HG02763 (cell line): ENCODE results near the gene TAP1.

Source experiments
- ATAC-seq: cut with Tn5 transposase; IDR thresholded peaks from one replicate; pipeline ENCODE4 v1.9.1; 2021; ENCODE audit warnings: mild to moderate bottlenecking, moderate library complexity; ENCODE audit not compliant: unreplicated experiment

TAP1 gene

DNA sequence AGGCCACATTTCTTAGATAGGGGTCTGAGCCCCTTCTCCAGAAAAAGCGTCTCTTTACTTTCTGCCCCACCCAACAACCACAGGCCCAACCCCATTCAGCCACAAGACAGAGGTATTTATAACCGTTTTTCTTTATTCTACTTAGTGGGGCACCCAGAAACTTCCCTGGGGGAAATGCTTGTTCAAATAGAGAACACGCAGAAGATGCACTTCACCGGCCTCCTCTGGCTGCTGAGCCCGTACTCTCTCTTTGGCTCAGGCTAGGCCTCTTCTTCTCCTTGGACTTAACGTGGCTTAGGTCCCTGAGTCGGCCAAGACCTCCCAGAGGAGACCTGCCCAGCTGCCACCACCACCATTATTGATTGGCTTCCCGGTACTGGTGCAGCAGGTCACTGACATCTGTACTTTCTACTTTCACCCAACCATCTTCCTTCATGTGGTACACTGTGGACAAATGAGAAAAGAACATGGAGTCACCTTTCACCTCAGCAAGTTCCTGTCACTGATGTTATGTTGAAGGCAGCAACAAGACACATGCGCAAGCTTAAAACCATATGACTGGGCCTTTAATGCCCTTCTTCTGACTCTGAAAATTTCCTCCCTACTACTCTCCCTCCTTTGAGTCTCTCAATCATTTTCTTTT, 12.8 kb downstream of the TAP1 start:
- no peak for ATAC-seq

GRCh38 chr6:32839356-32839755, 14.1 kb downstream of the TAP1 start:
- ATAC-seq, result no peak

DNA sequence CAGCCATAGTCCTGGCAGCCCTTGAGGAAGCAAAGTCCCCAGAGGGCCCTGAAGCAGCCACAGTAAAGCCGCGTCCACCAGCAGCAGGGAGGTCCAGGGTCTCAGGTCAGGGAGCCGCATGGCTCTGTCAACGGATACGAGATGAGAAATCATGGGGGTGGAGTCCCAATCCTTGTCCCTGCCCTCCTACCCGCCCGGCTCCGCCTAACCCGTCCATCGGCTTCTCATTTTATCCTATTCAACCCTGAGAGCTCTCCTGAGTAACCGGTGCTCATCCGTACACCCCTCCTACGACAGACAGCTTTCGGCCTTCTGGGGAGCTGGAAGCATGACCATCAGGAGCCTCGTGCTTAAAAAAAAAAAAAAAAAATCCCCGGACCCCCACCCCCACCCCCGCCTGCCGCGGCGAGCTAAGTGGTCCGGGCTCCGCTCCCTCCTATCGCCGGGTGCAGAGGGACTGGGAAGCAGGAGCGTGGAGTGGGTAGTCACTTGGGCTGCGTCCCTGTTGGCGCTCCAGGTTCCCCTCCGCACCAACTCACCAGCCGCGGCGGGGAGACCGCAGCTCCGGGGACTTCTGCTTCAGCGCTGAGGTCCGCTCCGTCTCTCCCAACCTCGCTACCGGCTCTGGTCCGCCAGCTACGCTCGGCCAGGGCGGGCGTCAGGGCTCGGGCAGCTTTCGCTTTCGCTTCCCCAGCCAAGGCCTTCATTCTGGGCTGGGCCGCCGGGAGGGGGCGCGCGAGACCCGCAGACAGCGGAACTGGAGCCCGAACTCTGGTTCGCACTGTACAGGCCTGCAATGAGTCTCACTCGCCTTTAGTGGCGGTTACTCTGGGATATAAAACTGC, 15.2 kb downstream of the TAP1 start, which contains the start of gene TAP2:
Gene TAP2, minus strand, starts transcription at position 626 of the 845 bp plus-strand sequence. Its CDS starts 506 bp downstream, at position 120.
- peak; percentile 64 for ATAC-seq

DNA sequence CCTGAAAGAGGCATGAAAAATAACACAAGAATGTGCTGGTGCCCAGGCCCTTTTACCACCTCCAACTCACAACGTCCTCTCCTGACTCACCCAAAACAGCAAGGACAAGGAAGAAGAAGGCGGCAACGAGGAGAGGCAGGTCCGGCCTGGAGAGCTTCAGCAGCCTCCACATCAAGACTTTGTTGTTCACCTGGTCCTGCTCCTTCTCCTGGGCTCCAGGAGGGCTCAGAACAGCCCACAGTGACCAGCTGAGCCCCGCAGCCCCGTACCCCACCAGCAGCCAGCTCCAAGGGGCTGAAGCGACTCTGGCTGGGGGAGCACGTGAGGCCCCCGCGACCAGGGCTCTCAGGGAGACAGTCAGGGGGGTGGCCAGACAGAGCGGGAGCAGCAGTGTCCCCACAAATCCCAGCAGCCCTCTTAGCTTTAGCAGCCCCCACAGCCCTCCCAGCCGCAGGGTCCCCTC, 15.8 kb downstream of the TAP1 start:
- no peak for ATAC-seq

GRCh38 chr6:32836873-32837272, 16.6 kb downstream of the TAP1 start:
- no peak for ATAC-seq

GRCh38 chr6:32835167-32835893, 18.2 kb downstream of the TAP1 start:
- ATAC-seq, result no peak

DNA sequence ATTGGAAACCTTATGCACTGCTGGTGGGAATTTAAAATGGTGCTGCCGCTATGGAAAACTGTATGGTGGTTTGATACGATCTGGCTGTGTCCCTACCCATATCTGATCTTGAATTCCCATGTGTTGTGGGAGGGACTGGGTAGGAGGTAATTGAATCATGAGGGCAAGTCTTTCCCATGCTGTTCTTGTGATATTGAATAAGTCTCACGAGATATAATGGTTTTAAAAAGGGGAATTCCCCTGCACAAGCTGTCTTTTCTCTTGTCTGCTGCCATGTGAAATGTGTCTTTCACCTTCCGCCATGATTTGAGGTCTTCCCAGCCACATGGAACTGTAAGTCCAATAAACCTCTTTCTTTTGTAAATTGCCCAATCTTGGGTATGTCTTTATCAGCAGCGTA, 19.8 kb downstream of the TAP1 start:
- ATAC-seq, result no peak

DNA sequence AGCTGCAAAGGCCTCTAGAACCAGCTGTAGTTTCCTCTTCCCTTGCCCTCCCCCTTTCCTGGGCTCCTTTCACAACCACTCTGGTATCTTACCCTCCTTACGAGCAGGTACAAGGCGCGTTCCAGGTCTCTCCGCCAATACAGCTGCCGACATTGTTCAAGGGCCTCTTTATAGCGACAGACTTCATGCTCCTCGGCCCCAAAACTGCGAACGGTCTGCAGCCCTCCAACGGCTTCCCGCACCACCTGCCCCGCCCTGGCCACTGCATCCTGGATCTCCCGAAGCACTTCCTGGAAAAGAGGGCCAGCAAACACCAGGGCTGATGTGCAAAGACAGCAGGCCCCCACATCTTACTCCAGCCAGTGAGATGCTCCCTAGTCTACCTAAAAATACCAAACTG, 21.0 kb downstream of the TAP1 start:
- ATAC-seq, result no peak

DNA sequence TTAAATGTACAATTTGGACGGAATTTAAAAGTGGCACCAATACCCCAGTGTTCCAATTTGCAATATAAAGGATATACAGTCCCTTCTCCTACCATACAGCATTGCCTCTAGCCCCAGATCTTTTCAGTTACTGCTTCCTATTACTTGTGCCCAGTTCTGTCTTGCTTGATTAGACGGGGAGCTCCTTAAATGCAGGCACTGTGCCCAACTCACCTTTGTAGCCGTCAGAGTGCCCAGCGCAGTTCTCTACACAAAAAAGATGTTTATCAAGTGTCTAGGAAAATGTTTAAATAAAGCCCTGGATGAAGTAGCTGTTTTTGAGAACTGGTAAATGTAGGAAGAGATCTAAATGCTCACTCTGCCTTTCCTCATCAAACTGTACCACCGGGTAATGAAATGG, 22.6 kb downstream of the TAP1 start:
- no peak for ATAC-seq

DNA sequence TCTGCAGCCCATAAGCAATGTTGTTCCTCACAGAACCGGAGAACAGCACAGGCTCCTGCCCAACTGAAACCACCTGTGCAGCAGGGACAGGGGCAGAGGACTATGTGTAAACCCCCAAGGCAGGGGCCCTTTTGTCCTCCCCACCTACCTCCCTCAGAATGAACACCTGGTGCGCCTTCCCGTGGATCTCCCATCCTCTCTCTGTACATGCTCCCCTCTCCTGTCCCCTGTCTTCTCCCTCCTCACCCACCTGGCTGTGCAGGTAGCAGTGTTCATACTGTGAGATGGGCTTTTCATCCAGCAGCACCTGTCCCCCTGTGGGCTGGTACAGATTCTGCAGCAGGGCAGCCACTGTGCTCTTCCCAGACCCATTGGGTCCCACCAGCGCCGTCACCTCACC, 23.5 kb downstream of the TAP1 start:
- ATAC-seq, result no peak

- ATAC-seq, result no peak
Observed at GRCh38 chr6:32829495-32829894, 24.0 kb downstream of the TAP1 start.

DNA sequence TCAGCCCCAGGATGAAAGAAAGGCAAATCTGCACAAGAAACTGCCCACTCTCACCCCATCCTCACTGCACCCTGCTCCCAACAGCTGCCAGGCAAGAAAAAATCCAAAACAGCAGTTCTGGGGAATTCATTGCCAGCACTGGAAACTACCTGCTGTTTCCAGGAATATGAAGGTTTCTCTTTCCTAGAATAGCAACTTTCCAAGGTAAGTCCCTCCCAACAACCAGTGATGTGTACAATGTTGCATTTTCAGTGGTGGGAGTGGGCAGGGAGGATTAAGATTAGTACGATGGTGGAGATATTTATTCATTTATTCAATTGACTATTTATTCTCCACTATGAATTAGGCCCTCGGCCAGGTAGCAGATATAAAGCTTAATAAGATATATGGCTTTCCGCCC, 26.5 kb downstream of the TAP1 start:
- ATAC-seq, result no peak

DNA sequence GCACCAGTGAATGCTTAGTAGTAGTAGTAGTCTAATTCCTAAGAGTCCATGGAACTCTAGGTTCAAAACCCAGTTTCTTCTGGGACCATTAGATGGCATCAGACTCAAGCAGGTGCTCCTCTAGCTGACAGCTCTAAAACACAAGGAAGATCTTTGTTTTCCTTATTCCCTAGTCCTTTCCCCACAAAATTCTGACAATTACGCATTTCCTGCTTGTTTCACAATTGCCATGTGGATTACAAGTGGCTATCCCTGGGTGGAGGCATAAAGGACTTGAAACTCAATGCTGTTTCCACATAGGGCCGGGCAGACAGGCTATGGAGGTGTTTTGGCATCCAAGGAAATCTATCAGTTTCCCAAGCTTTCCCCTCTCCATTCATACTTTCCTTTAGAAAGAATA, 27.5 kb downstream of the TAP1 start:
- no peak for ATAC-seq

- no peak for ATAC-seq
Observed at GRCh38 chr6:32819729-32820128, 33.8 kb downstream of the TAP1 start.

DNA sequence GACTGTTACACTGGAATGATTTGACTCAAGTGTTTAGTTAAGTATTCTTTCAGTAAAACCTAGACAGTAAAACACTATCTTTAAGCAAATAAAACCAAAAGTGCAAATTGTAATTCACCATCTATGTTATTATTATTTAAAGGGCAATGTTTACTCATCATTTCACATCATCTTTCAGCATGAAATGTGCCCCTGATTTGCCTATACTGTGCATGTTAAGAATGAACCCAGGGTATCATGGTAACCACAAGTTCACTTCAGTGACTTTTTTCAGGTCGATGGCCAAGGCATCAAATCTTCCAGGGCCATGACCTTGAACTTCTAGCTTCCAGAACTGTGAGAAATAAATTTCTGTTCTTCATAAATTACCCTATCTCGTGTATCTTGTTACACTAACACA, 34.6 kb downstream of the TAP1 start:
- no peak for ATAC-seq

GRCh38 chr6:32816746-32817204, 36.7 kb downstream of the TAP1 start, which contains the start of gene HLA-DOB:
Gene HLA-DOB, minus strand, starts transcription at chr6:32817002. Its CDS starts 51 bp downstream, at chr6:32816951.
- no peak for ATAC-seq

DNA sequence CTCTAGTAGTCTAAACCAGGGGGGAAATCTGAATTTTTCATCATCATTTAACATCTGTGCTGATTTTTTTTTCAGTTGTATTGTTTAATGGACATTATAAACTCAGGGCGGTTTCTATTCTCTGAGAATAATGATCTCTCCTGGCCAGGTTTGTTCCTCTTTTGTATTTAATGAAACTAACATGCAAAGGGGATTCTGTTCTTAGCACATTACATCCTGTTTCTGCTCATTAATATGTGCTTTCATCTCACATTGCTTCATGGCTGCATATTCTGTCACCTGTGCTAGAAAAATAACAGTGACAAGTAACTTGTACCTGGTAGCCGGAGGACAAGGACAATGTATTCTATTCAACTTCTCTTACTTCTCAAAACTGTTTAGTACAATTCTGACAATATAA, 37.5 kb downstream of the TAP1 start:
- ATAC-seq, result no peak

GRCh38 chr6:32815115-32815514, 38.4 kb downstream of the TAP1 start:
- no peak for ATAC-seq

- ATAC-seq, result no peak
Observed at GRCh38 chr6:32814145-32814544, 39.4 kb downstream of the TAP1 start.

DNA sequence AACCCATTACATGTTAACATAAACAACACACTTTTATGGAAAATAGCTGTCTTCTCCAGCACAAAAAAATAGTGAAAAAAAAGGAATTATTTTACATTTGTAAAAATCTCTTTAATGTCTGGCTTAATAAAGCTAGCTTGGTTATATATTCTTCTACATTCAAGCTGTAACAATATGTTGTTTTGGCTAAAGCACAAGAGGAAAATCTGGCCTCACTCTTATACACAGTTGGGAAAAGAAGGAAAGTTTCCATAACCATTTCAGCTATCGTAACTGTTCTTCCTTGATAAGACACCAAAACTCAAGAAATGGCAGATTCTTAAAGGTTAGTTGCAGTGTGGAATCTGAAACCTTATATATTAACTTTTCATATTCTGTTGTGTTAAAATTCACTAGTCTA, 44.3 kb downstream of the TAP1 start:
- no peak for ATAC-seq

GRCh38 chr6:32807020-32807580, 46.4 kb downstream of the TAP1 start:
- ATAC-seq, result no peak
